SJSA1 (cell line): ENCODE measurements around the gene CXorf66. TPM values are rescaled to one million over a fixed set of nuclear protein-coding genes. Genes with fewer than 3 reads are reported as not detected.
"Not testable (repeated sequence)": the region's sequence is repeated elsewhere in the genome, so short reads cannot be mapped to it uniquely, and the experiment has no call there.

Source experiments
- DNase-seq, 2 experiments: peaks; one replicate each; pipeline ENCODE4 v3.0.0-alpha.2; 2015 to 2020; ENCODE audit warnings: low spot score in 2 of 2, low read depth in 1 of 2
- H3K27ac ChIP-seq: fragments of 250-450 bp; sonication (Bioruptor Pico); 2 replicates; pipeline ENCODE4 v1.5.1; 2020; ENCODE audit warnings: mild to moderate bottlenecking, moderate library complexity
- H3K27me3 ChIP-seq: fragments of 250-450 bp; sonication (Bioruptor Pico); replicated peaks from 2 replicates; pipeline ENCODE4 v1.5.1; 2020; ENCODE audit warnings: mild to moderate bottlenecking, moderate library complexity
- H3K36me3 ChIP-seq: fragments of 250-450 bp; sonication (Bioruptor Pico); 2 replicates; pipeline ENCODE4 v1.5.1; 2020; ENCODE audit warnings: mild to moderate bottlenecking
- H3K4me1 ChIP-seq: fragments of 250-450 bp; sonication (Bioruptor Pico); replicated peaks from 2 replicates; pipeline ENCODE4 v1.6.1; 2021; ENCODE audit warnings: mild to moderate bottlenecking
- H3K4me3 ChIP-seq: fragments of 250-450 bp; sonication (Bioruptor Pico); 2 replicates; pipeline ENCODE4 v1.5.1; 2020; ENCODE audit warnings: mild to moderate bottlenecking
- H3K9me3 ChIP-seq: fragments of 250-450 bp; sonication (Bioruptor Pico); replicated peaks from 2 replicates; pipeline ENCODE4 v1.5.1; 2020; ENCODE audit warnings: mild to moderate bottlenecking
- total RNA-seq: library from RNA; depleted of rRNA; stranded (reverse); fragments of >200 nt; shearing (Covaris generic); gene quantifications from 2 replicates; pipeline ENCODE4 v1.2.3, GENCODE V29; 2014; rRNA removed

The CXorf66 gene, protein sequence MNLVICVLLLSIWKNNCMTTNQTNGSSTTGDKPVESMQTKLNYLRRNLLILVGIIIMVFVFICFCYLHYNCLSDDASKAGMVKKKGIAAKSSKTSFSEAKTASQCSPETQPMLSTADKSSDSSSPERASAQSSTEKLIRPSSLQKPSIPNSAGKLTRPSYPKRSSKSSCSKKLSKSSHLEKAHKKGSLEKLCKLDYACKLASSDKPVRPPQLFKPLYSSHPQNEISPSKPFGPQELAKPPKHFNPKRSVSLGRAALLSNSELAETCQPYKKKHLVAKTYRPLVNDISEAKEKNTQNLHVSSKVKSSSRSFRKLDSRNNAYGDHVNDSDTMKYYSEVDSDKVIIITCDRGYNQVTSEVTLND
- not detected in 2 replicates for total RNA-seq

DNA sequence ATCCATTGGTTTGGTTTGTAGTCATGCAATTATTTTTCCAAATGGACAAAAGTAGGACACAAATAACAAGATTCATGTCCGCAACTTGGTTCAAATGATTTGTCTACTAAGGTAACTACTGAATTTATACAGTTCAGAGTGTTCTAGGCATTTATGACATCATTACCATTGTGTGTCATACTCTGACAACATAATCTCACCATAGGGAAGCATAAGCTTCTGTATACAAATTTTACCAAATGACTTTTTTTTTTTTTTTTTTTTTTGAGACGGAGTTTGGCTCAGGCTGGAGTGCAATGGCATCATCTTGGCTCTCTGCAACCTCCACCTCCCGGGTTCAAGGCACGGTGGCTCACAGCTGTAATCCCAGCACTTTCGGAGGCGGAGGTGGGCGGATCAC, at the start of gene CXorf66:
Gene CXorf66, minus strand, starts transcription at position 101 of the 400 bp plus-strand sequence. Its CDS starts 25 bp downstream, at position 76.
- H3K9me3 ChIP-seq: no peaks in the 10 kb centered on the region
- H3K4me1 ChIP-seq: no peaks in the 10 kb centered on the region
- H3K4me3 ChIP-seq: no peak within 1 kb of the TSS
- no peak for DNase-seq
- H3K36me3 ChIP-seq: no peaks in the 10 kb centered on the region
- H3K27ac ChIP-seq: no peak within 1 kb of the TSS
- H3K27me3 ChIP-seq: no peaks in the 10 kb centered on the region

DNA sequence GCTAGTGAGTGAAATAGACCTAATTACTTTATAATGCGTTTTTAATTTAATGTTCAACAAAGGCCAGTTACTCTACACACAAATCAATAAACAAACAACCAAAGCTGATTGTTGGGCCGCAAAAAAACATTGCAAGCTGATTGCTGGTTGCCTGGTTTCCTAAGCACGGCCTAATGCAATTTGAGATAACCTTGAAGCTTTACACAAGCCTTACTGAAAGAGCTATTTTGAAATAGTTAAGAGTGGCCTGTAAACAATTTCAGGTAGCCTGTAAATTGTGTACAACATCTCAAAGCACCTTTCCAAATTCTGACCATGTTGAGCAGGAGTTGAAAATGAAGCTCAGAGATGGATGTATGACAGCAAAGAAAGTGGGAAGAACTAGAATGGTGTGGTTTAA, 17.5 kb upstream of the CXorf66 start:
- Histone ChIP-seq H3K27me3 (no peaks in the 10 kb centered on the region), H3K4me3 (no peak overlapping the region), H3K9me3 (no peaks in the 10 kb centered on the region), H3K36me3 (no peaks in the 10 kb centered on the region), H3K27ac (no peak overlapping the region), H3K4me1 (no peaks in the 10 kb centered on the region)
- DNase-seq: no peak

DNA sequence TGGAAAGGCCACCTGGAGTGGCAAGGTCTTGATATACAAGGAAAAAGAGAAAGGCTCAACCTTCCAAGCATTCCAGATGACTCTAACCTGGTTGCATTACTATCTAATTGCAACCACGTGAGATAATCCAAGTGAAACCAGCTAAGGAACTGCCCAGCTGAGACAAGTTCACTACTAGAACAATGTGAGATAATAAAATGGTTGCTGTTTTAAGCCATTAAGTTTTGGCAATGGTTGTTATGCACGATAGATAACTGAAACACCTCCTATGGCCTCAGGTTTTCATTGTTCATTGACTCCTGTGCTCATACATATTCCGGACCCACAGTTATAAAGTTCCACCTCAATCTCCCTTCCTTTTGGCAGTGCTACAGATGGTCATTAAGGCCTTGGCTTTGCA, 9.2 kb upstream of the CXorf66 start:
- no peaks in the 10 kb centered on the region for H3K36me3 ChIP-seq
- H3K9me3 ChIP-seq: no peaks in the 10 kb centered on the region
- DNase-seq: no peak
- H3K4me3 ChIP-seq: no peak overlapping the region
- no peaks in the 10 kb centered on the region for H3K4me1 ChIP-seq
- no peaks in the 10 kb centered on the region for H3K27me3 ChIP-seq
- H3K27ac ChIP-seq: no peak overlapping the region

DNA sequence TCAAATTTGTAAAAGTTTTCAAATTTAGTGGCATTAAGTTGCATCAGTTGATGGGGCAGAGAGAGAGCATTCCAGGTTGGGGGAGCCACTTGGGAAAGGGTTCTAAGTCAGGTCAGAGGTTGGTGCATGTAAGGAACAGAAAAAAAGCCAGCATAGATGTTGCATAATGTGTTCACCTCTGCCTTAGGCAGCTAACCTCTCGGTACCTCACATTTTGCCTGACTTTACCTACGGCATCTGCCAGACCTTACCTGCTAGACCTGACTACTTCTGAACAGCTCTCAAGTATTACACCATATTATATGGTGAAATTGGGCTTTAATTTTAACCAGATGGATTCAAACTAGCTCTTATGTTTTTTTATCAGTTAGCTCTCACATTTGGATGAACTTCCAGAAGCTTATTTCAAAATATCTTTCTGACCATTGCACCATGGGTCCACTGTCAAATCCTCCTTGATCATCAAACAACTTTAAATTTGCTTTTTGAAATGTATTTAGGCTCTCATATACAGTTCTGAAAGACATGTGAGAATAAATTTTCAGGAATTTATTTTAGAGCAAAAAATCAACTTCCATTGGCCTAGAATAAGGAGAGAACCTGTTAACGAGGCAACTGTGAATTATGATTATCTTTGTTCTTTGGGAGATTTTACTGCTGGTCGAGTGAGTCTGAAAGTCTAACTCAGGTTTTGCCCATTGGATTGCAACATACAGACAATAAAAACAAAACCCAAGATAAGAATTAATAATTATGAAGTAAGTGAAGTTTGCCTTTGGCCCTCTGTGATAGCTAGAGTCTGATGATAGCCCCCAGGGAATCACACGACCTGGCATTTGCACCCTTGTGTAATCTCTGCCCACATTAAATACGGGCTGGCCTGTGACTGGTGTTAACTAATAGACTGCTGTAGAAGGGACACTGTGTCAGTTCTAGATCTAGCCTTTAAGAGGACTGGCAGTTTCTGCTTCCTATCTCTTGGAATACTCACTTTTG, 7.6 kb upstream of the CXorf66 start:
- Histone ChIP-seq H3K27me3 (no peaks in the 10 kb centered on the region), H3K36me3 (no peaks in the 10 kb centered on the region), H3K9me3 (no peaks in the 10 kb centered on the region), H3K4me3 (no peak overlapping the region), H3K4me1 (no peaks in the 10 kb centered on the region), H3K27ac (no peak overlapping the region)
- no peak for DNase-seq

DNA sequence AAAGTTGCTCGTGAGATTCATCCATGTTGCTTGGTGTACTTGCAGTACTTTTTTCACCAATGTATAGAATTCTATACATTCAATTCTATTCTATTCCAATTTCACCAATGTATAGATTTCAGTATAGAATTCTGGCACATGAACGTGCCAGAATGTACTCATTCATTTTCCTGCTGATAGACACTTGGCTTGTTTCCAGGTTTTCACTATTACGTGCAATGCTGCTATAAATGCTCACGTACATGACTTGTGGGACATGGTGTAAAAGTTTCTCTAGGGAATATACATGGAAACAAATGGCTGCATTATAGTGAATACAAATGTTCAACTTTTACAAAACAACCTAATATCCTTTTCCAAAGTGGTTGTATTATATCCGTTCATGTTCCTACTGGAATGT, 6.8 kb upstream of the CXorf66 start:
- Histone ChIP-seq H3K36me3 (no peaks in the 10 kb centered on the region), H3K27me3 (no peaks in the 10 kb centered on the region), H3K27ac (no peak overlapping the region), H3K4me3 (no peak overlapping the region), H3K4me1 (no peaks in the 10 kb centered on the region), H3K9me3 (no peaks in the 10 kb centered on the region)
- no peak for DNase-seq

DNA sequence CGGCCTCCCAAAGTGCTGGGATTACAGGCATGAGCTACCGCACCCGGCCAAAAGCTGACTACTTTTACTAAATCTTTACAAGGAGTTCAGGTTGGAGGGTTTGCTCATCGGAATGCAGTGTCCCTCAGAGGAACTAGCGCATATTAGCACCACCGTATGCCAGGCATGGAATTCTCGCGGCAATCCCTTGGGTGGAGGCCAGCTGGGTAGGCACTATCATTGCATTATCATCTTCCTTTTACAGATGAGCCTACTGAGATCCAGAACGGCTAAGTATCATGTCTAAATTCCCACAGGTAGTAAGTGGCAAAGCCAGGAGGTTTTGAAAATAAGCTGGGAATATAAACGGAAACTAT, 6.1 kb upstream of the CXorf66 start:
- Histone ChIP-seq H3K36me3 (no peaks in the 10 kb centered on the region), H3K27me3 (no peaks in the 10 kb centered on the region), H3K4me1 (no peaks in the 10 kb centered on the region), H3K9me3 (no peaks in the 10 kb centered on the region), H3K4me3 (no peak overlapping the region), H3K27ac (no peak overlapping the region)
- DNase-seq: no peak

DNA sequence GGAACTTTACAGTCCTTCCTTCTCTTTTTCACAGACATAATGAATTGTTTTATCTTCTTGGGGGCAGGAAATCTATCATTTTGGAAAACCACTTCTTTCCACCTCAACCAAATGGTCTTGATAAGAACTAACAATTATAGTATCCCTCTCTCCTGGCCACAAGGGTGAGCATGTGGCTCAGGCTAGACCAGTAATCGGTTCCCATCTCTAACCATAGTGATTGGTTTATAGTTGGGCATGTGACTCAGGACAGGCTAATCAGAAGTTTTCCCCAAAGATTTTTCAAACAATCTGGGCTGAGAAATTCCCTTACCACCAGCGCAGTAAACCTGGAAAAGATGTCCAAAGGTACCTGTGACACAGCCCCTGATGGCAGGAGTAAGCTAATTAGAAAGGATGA, 4.0 kb upstream of the CXorf66 start:
- Histone ChIP-seq H3K4me3 (no peak overlapping the region), H3K27ac (no peak overlapping the region), H3K4me1 (no peaks in the 10 kb centered on the region), H3K9me3 (no peaks in the 10 kb centered on the region), H3K36me3 (no peaks in the 10 kb centered on the region), H3K27me3 (no peaks in the 10 kb centered on the region)
- no peak for DNase-seq

DNA sequence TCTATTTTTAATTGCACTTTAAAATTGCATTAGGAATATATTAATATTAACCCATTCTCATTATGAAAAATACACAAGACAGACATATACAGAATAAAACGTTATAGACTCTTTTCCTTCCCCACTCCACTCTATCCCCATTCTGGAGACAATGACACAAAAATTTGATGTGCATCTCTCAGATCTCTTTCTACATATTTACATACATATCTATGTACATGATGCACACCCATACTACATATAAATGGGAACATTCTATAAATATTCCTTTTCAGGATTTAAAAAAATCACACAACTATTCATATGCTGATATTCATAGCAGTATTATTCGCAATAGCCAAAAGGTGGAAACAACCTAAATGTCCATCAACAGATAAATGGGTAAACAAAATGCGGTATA, 2.4 kb upstream of the CXorf66 start:
- Histone ChIP-seq H3K27ac (no peak overlapping the region), H3K4me1 (no peaks in the 10 kb centered on the region)

DNA sequence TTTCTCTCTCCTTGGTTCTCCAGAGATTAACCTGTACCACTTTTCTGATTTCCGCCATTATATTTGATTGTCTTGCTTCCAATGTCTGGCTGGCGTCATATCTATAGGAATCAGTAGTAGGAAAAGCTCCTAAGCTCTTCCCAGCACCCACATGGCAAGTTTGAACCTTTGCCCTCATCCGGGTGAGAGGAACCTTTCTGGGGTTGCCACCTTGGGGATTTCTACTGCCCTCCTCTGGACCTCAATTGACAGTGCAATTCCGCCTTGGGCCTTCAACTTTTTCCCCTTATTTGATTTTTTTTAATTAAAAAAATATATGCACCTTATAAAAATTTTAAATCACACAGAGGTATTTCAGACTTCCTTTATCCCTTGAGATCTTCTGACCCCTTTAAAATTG, 2.0 kb upstream of the CXorf66 start:
- no peak for DNase-seq
- no peaks in the 10 kb centered on the region for H3K27me3 ChIP-seq
- H3K27ac ChIP-seq: no peak overlapping the region
- no peak overlapping the region for H3K4me3 ChIP-seq
- no peaks in the 10 kb centered on the region for H3K9me3 ChIP-seq
- H3K36me3 ChIP-seq: no peaks in the 10 kb centered on the region
- H3K4me1 ChIP-seq: no peaks in the 10 kb centered on the region

More for the DNA sequence above, 2.4 kb upstream of the CXorf66 start:
- DNase-seq: no peak
- Histone ChIP-seq H3K4me3 (no peak overlapping the region), H3K27me3 (no peaks in the 10 kb centered on the region), H3K9me3 (no peaks in the 10 kb centered on the region), H3K36me3 (no peaks in the 10 kb centered on the region)

DNA sequence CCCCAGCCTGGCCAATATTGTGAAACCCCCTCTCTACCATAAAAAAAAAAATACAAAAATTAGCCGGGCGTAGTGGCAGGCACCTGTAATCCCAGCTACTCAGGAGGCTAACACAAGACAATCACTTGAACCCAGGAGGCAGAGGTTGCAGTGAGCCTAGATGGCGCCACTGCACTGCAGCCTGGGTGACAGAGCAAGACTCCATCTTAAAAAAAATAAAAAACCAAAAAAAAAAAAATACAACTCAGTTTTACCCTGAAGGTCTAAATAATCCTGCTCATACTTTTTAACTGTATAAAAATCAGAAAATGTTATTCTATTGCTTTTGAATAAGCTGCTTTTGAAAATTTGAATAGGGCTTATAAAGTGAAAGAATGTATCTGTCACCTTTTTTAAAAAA, 838 bp upstream of the CXorf66 start:
- H3K4me3 ChIP-seq, H3K9me3 ChIP-seq, H3K4me1 ChIP-seq, H3K36me3 ChIP-seq, DNase-seq, H3K27ac ChIP-seq, H3K27me3 ChIP-seq: not testable (repeated sequence)

DNA sequence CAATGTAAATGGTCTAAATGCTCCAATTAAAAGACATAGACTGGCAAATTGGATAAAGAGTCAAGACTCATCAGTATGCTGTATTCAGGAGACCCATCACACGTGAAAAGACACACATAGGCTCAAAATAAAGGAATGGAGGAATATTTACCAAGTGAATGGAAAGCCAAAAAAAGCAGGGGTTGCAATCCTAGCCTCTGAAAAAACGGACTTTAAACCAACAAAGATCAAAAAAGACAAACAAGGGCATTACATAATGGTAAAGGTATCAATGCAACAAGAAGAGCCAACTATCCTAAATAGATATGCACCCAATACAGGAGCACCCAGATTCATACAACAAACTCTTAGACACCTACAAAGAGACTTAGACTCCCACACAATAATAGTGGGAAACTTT, 4.2 kb downstream of the CXorf66 start:
- H3K27me3 ChIP-seq, H3K9me3 ChIP-seq, H3K36me3 ChIP-seq, H3K4me3 ChIP-seq, DNase-seq, H3K27ac ChIP-seq, H3K4me1 ChIP-seq: not testable (repeated sequence)

DNA sequence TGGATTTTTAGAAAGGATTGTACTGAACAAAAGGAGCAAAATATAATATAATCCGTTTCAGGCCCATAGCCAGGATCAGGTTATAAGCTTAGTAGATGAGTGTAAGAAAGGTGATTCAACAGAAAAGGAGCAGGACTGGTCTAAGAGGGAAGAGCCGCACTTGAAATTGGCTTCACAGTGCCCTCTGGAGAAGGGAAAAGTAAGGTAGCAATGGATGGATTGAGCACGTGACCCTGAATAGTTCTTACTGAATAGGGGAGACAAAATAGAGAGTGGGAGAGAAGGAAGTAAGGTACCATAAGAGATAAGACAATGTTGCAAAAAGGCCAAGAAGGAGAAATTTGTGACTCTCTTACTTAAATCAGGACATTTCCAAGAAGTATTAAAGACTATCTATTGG, 15.6 kb downstream of the CXorf66 start:
- no peak for DNase-seq
- no peaks in the 10 kb centered on the region for H3K4me1 ChIP-seq
- no peaks in the 10 kb centered on the region for H3K27me3 ChIP-seq
- no peak overlapping the region for H3K4me3 ChIP-seq
- no peak overlapping the region for H3K27ac ChIP-seq
- H3K9me3 ChIP-seq: no peaks in the 10 kb centered on the region
- H3K36me3 ChIP-seq: no peaks in the 10 kb centered on the region

DNA sequence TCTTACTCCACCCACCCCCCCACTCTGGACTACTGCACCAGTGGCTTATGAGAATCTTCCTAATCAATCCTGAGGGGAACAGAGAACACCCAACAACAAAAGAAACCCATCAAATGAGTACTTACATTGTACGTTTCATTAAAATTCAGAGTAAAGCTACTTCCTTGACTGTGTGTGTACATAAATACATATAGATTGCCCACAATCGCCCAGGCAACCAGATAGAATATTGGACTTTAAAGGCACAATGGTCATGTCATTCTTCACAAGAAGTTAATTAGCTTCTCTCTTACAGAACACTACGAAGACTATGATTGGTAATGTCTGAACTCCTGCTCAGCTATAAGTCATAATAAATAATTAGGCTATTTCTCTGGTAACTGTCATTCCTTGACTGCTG, 20.2 kb downstream of the CXorf66 start:
- Histone ChIP-seq H3K27ac (no peak overlapping the region), H3K9me3 (no peaks in the 10 kb centered on the region), H3K4me1 (no peaks in the 10 kb centered on the region), H3K27me3 (no peaks in the 10 kb centered on the region), H3K4me3 (no peak overlapping the region), H3K36me3 (no peaks in the 10 kb centered on the region)
- no peak for DNase-seq

DNA sequence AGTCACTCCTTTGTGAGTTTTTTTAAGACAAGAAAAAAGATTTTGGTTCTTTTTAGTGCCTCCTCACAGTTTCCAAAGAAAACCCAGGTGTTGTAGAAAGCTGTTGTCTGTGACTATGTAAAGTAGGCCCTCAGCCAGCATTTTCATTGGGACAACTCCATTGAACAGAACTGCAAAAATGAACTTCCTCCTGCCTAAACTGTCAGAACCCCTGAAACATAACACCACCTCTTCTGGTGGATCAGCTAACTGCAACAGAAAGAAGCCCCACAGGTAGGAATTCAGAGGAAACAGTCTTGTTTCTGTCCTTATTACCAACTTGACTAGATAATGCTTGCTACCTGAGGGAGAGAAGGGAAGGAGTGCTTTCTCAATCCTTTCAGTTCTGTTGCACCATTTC, 29.1 kb downstream of the CXorf66 start:
- no peak for DNase-seq
- Histone ChIP-seq H3K36me3 (peaks cover 5% of the 10 kb centered on the region), H3K27ac (no peak overlapping the region), H3K4me1 (0 out of 2 replicates have a peak, but pooled peaks cover 3% of the 10 kb centered on the region), H3K4me3 (no peak overlapping the region), H3K9me3 (no peaks in the 10 kb centered on the region), H3K27me3 (no peaks in the 10 kb centered on the region)
